Peyer's patch (tissue), 4 donors: ENCODE measurements around the gene ERGIC3. TPM values are rescaled to one million over a fixed set of nuclear protein-coding genes. Genes with fewer than 3 reads are reported as not detected.
"Not testable (repeated sequence)": the region's sequence is repeated elsewhere in the genome, so short reads cannot be mapped to it uniquely, and the experiment has no call there.

Experiments used
- DNase-seq, 3 donors: peaks; one replicate each; pipeline ENCODE4 v3.0.0-alpha.2; 2017 to 2019
- H3K27ac ChIP-seq, 4 donors: fragments of 200-600 bp; sonication (generic); one replicate each; pipeline ENCODE4 v1.5.1; 2016 to 2019
- H3K27me3 ChIP-seq, 2 donors: fragments of 200-600 bp; sonication (generic); one replicate each; pipeline ENCODE4 v1.5.1; 2019
- H3K36me3 ChIP-seq, 3 donors: fragments of 200-600 bp; sonication (generic); one replicate each; pipeline ENCODE4 v1.5.1; 2016 to 2019
- H3K4me1 ChIP-seq, 4 donors: fragments of 200-600 bp; sonication (generic); one replicate each; pipeline ENCODE4 v1.5.1; 2016 to 2019
- H3K4me3 ChIP-seq, 4 donors: fragments of 200-600 bp; sonication (generic); 1 replicate in 3 of 4; 2 replicates in 1 of 4; pipeline ENCODE4 v1.5.1; 2016 to 2019; ENCODE audit warnings: mild to moderate bottlenecking in 1 of 4
- H3K9me3 ChIP-seq, 4 donors: fragments of 200-600 bp; sonication (generic); one replicate each; pipeline ENCODE4 v1.5.1; 2016 to 2019; ENCODE audit warnings: mild to moderate bottlenecking in 1 of 4
- CTCF ChIP-seq, 6 experiments: fragments of 450-650 bp in 4 of 6; fragments of 200-600 bp in 2 of 6; sonication (generic) in 1 of 6; IDR thresholded peaks; one replicate each; pipeline ENCODE4 v1.5.1; 2017 to 2019; ENCODE audit warnings: antibody characterized with exemption in 6 of 6, mild to moderate bottlenecking in 3 of 6, moderate library complexity in 1 of 6
- POLR2A ChIP-seq, 2 donors: fragments of 450-650 bp; IDR thresholded peaks; one replicate each; pipeline ENCODE4 v1.5.1; 2017; ENCODE audit warnings: antibody characterized with exemption in 2 of 2, mild to moderate bottlenecking in 2 of 2, moderate library complexity in 2 of 2
- total RNA-seq, 4 donors: library from RNA; depleted of rRNA; stranded (reverse); fragments of >200 nt; gene quantifications; one replicate each; pipeline ENCODE4 v1.1.0, GENCODE V29; 2016

ERGIC3 gene
- total RNA-seq, 4 donors from 2014 or later: 183 to 233 (median 201) TPM

GRCh38 chr20:35552914-35553313 is 11.0 kb downstream of the ERGIC3 start:
- Histone ChIP-seq H3K9me3 (no peaks in the 10 kb centered on the region), H3K36me3 (peaks cover 0 to 94% (median 0%) of the 10 kb centered on the region in 3 donors), H3K27ac (no peak overlapping the region), H3K27me3 (no peaks in the 10 kb centered on the region), H3K4me1 (no peaks in the 10 kb centered on the region), H3K4me3 (no peak overlapping the region)
- DNase-seq: no peak
- TF ChIP-seq POLR2A (IDR thresholded peaks at IDR 0.05): no peak
- no peak for TF ChIP-seq CTCF (IDR thresholded peaks at IDR 0.05)

GRCh38 chr20:35555461-35555860 is 13.6 kb downstream of the ERGIC3 start:
- H3K27me3 ChIP-seq, H3K9me3 ChIP-seq, H3K27ac ChIP-seq, H3K4me1 ChIP-seq, DNase-seq, H3K4me3 ChIP-seq: not testable (repeated sequence)
- H3K36me3 ChIP-seq: peaks cover 0 to 70% (median 0%) of the 10 kb centered on the region in 3 donors

GRCh38 chr20:35555951-35556645 is 14.2 kb downstream of the ERGIC3 start:
- H3K4me3 ChIP-seq: no peak overlapping the region
- no peaks in the 10 kb centered on the region for H3K4me1 ChIP-seq

GRCh38 chr20:35556871-35557270 is 15.0 kb downstream of the ERGIC3 start:
- TF ChIP-seq POLR2A (IDR thresholded peaks at IDR 0.05) (no peak), CTCF (IDR thresholded peaks at IDR 0.05) (no peak)
- Histone ChIP-seq H3K27me3 (no peaks in the 10 kb centered on the region), H3K36me3 (peaks cover 0 to 56% (median 0%) of the 10 kb centered on the region in 3 donors), H3K9me3 (no peaks in the 10 kb centered on the region), H3K27ac (no peak overlapping the region), H3K4me1 (no peaks in the 10 kb centered on the region), H3K4me3 (no peak overlapping the region)
- no peak for DNase-seq

More at GRCh38 chr20:35555951-35556645, 14.2 kb downstream of the ERGIC3 start:
- H3K27ac ChIP-seq: no peak overlapping the region
- H3K9me3 ChIP-seq: no peaks in the 10 kb centered on the region
- no peaks in the 10 kb centered on the region for H3K27me3 ChIP-seq
- TF ChIP-seq POLR2A (IDR thresholded peaks at IDR 0.05): no peak
- no peak for TF ChIP-seq CTCF (IDR thresholded peaks at IDR 0.05)
- H3K36me3 ChIP-seq: peaks cover 0 to 64% (median 0%) of the 10 kb centered on the region in 3 donors
- DNase-seq: no peak

- no peak for TF ChIP-seq CTCF (IDR thresholded peaks at IDR 0.05)
- no peak for TF ChIP-seq POLR2A (IDR thresholded peaks at IDR 0.05)
- Histone ChIP-seq H3K4me1 (no peaks in the 10 kb centered on the region), H3K36me3 (peaks cover 0 to 44% (median 0%) of the 10 kb centered on the region in 3 donors)
Observed at GRCh38 chr20:35558451-35558850, 16.6 kb downstream of the ERGIC3 start.

GRCh38 chr20:35559042-35559693 is 17.3 kb downstream of the ERGIC3 start:
- Histone ChIP-seq H3K27ac (no peak overlapping the region), H3K4me3 (no peak overlapping the region), H3K36me3 (peaks cover 0 to 37% (median 0%) of the 10 kb centered on the region in 3 donors), H3K4me1 (no peaks in the 10 kb centered on the region), H3K27me3 (no peaks in the 10 kb centered on the region), H3K9me3 (no peaks in the 10 kb centered on the region)
- TF ChIP-seq POLR2A (IDR thresholded peaks at IDR 0.05) (no peak), CTCF (IDR thresholded peaks at IDR 0.05) (no peak)
- no peak for DNase-seq

More at GRCh38 chr20:35558451-35558850, 16.6 kb downstream of the ERGIC3 start:
- Histone ChIP-seq H3K27me3 (no peaks in the 10 kb centered on the region), H3K27ac (no peak overlapping the region), H3K4me3 (no peak overlapping the region), H3K9me3 (no peaks in the 10 kb centered on the region)
- no peak for DNase-seq
